GM15510 (cell line): ENCODE results near the gene PALLD.

Experiments
- POLR2A ChIP-seq: IDR thresholded peaks from 3 replicates; pipeline ENCODE4 v1.6.1; 2011; ENCODE audit warnings: borderline replicate concordance; ENCODE audit not compliant: insufficient read length; ENCODE audit errors: extremely low read depth

PALLD gene

DNA sequence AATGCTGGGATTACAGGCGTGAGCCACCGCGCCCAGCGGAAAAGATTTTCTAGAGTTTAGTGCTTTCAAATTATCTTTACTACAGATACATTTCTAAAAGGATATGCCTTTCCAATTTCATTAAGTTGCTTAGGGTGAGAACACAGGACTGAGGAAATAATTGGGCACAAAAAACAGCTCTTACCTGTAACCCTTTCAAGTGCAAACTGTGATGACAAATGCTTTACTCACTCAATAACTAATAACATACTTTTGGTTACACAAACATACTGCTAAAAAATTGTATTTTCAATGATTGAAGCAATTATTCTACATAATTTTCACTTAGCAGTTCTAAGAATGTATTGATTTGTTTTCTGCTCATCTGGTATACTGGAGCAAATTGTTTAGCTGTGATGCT is 40.2 kb downstream of the PALLD start:
- no peak for TF ChIP-seq POLR2A

GRCh38 chr4:168537571-168537970 is 40.7 kb downstream of the PALLD start:
- TF ChIP-seq POLR2A: no peak

DNA sequence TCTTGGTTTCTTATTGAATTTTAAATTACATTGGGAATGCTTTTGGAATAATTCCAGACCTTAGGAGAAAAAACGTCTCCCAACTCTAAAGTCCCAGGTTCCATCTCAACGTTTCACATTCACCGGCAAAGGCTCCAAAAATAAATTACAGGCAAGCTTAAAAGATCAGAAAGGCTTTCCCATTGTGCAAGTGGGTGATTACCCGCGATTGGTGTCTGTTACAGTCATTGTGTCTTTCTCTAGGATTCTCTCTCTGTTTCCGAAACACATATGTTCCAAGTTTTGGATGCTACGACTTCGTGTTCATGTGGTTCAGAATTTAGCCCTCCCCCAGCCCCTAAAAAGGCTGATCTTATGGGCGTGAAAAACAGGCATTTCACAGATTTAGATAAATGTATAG is 41.8 kb downstream of the PALLD start:
- TF ChIP-seq POLR2A: no peak

DNA sequence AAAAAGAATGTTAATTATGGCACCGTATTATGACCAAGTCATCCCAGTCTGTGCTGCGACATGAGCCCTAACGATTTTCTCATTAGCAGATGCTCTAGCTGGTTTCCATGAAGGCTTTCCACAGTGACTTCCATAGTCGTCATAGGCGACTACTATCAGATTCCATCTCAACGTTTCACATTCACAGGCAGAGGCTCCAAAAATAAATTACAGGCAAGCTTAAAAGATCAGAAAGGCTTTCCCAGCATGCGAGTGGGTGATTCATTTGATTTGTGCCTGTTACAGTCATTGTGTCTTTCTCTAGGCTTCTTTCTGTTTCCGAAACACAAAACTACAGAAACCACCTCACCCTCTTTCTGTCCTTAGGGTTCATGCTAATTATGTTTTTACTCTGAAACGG is 43.2 kb downstream of the PALLD start:
- TF ChIP-seq POLR2A: no peak

DNA sequence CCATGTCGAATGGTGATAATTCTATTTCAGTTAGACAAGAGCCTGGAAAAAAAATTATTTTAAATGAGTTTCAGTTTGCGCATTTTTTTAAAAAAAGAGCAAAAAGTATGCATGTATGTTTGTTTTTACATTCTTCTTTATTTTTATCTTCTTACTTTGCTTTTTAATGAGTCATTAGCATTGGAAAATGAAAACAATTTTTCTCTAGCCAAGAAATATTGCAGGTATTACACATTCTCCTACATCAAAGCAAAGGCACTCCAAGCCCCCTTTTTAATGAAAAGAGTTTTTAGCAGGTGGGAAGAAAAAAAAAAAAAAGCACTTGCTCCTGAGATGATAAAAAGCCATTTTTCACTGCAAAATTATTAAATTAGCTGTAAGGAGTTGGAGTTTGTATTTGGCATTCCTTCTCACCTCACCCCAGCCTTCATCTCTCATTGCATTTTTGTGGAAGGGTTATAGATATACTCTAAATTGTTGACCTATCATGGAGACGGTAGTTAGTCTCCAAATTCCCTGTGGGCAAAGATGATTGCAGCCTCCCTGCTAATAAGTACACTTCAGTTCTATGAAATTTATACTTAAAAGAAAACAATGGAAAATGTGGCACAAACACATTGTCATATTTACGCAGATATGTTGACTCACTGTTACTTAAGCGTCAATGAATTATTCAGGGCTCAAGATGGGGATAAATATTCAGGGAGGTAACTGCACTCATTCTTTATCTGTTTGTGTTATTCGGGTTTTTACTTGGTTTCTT is 43.8 kb downstream of the PALLD start:
- TF ChIP-seq POLR2A: no peak

- no peak for TF ChIP-seq POLR2A
Measured at GRCh38 chr4:168541266-168541953, 44.6 kb downstream of the PALLD start.

DNA sequence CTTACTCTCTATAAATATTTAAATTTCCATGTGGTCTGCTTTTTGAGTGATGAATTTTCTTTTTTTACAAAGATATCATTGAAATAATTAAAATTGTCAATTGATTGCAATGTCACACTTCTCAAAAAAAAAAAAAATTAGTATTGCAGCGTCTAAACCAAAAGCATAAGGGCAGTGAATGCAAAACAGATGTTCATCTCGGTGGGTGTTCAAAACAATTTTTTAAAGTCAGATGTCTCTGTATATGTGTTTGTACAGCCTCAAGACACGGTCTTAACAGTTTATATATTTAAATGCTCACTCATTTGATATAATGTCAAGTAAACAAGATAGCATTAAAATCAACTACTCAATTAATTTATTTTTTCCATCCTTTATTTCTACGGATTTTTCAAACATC is 52.3 kb downstream of the PALLD start:
- no peak for TF ChIP-seq POLR2A

DNA sequence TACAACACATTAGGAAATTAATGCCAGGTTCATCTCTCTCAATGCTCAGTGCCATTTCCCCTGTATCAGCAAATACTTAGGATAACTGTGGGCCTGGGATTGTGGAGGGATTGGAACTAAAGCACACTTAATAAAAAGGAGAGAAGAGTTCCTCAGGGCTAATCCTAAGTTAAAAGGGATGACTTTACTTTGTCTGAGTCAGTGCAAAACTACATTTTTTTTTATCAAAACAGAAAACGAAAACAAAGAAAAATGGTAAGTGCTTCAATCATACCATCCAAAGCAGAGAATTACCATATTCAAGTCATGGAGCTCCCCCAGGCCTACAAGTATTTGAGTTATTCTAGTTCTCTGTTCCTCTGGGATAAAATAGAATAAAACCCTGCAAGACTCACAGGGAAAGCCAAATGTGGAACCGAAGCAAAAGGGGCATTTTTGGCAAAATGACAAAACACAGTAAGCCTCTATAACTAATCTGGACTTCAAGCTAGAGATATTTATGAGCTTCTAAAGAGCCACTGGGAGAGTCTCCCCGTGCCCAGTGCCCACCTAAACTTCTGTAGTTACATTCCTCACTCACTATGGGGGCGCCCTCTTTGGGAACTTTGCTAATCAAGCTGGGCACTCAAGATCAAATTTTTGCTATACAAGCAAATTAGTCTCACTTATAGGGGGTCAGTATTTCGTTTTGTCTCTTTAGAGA is 53.4 kb downstream of the PALLD start:
- no peak for TF ChIP-seq POLR2A

GRCh38 chr4:168551211-168551610 is 54.4 kb downstream of the PALLD start:
- no peak for TF ChIP-seq POLR2A

GRCh38 chr4:168551945-168552695 is 55.3 kb downstream of the PALLD start:
- TF ChIP-seq POLR2A: no peak

GRCh38 chr4:168553714-168554370 is 57.0 kb downstream of the PALLD start:
- TF ChIP-seq POLR2A: no peak

DNA sequence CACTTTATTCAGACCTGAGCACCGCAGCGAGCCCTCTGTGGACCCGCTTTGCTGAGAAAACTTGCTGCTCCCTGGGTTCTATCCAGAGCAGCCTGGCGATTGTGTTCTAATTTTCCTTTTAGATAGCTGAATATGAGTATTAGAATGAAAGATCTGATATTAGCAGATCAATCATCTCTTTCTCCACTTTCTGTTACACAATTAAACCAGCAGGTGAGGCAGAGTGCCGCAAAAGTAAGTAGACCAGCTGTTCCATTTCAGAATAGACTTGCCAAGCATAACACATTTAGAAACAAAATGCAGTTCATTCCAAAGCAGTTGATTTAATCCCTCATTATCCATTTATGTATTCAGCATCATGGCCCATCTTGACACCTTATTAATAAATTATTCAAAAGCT is 58.6 kb downstream of the PALLD start:
- TF ChIP-seq POLR2A: no peak

- TF ChIP-seq POLR2A: no peak
Measured at GRCh38 chr4:168557658-168558057, 60.8 kb downstream of the PALLD start.

DNA sequence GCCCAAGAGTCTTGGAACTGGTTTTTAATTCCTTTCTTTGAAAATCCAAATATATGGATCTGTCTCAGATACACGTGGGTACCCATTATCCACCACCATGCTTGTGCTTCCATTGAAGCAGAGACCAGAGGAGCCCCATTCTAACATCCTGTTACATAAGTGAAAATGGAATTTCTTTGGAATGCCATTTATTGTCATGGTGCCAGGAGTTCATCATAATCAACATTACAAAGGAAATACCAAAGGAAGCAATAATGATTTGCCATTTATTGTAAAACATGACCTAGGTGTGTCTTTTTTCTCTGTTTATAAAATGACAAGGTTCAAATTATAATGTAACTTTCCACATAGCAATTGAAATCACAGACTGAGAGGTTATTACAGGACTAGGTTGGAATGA is 61.7 kb downstream of the PALLD start:
- no peak for TF ChIP-seq POLR2A
